HG03521 (cell line): ENCODE data around the gene KRT2.

Experiments used
- ATAC-seq: cut with Tn5 transposase; IDR thresholded peaks from one replicate; pipeline ENCODE4 v1.9.1; 2021; ENCODE audit warnings: mild to moderate bottlenecking, moderate library complexity; ENCODE audit not compliant: unreplicated experiment

KRT2 gene

DNA sequence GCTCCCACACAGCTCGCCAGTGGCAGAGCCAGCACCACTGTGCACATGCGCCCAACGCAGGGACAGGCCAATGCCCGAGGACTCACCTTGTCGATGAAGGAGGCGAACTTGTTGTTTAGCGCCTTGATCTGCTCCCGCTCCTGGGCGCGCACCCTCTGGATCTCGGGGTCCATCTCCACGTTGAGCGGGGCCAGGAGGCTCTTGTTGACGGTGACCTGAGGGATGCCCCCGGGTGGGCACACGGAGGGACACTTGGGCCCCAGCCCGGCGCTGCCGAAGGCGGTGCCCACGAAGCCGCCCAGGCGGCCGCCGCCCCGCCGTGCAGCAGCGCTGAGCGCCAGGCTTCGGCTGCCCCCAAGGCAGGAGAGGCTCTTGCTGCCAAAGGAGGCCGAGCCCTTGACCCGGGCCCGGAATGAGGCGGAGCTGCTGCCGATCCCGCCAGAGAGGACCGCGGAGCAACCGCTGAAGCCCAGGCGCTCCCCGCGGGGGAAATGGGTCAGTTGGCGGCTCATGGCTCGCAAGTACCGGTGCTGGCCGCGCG is 51.0 kb downstream of the KRT2 start, which contains the start of gene KRT72:
TSS of gene KRT72 (minus strand) at position 523 of the 541 bp plus-strand sequence. CDS start at position 512, 11 bp downstream.
- ATAC-seq = no peak

- ATAC-seq = no peak
Observed at GRCh38 chr12:52600475-52600874, 51.5 kb downstream of the KRT2 start.

DNA sequence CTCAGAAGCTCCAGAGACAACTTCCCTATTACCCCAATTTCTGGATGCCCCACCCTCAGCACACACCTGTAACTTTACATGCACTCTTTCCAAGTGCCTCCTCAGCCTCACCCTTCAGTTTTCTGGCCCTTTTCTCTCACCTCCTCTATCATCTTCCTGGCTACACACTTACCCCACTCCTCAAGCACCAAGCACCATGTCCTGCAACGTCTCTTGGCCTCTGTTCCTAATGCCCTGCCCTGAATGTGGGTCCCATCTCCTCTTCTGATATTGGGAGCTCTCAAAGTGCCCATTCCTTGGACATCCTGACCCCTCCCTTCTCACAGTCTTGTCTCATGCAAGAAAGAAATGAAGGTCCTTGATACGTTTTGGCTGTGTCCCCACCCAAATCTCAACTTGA is 51.9 kb downstream of the KRT2 start:
- ATAC-seq = no peak

- ATAC-seq = no peak
Observed at GRCh38 chr12:52598966-52599365, 53.0 kb downstream of the KRT2 start.
